Stimulated activated effector memory CD8-positive, alpha-beta T cell treated with anti-CD3 and anti-CD28 coated beads, Interleukin-12 subunit alpha, Interleukin-12 subunit beta, amount 100 ng/mL, for 72 hours (primary cell): ENCODE data around the gene NUTM2E.
"Not testable (repeated sequence)": the region's sequence is repeated elsewhere in the genome, so short reads cannot be mapped to it uniquely, and the experiment has no call there.

ENCODE experiments used
- ATAC-seq: fragments of 150-1000 bp; cut with Tn5 transposase; 2 replicates; pipeline ENCODE4 v1.10.0; 2021
- DNase-seq, 2 donors: peaks; one replicate each; pipeline ENCODE4 v3.0.0; 2021 to 2022; ENCODE audit warnings: low spot score in 2 of 2
- H3K27ac Mint-ChIP-seq: one replicate; pipeline ENCODE4 v1.8.0; 2022; ENCODE audit warnings: mild to moderate bottlenecking, mixed read lengths
- H3K36me3 Mint-ChIP-seq: one replicate; pipeline ENCODE4 v1.8.0; 2022; ENCODE audit warnings: mild to moderate bottlenecking, mixed read lengths
- H3K4me1 Mint-ChIP-seq: one replicate; pipeline ENCODE4 v1.8.0; 2022; ENCODE audit warnings: mixed read lengths
- H3K4me3 Mint-ChIP-seq: one replicate; pipeline ENCODE4 v1.8.0; 2022; ENCODE audit warnings: mild to moderate bottlenecking, mixed read lengths
- H3K9me3 Mint-ChIP-seq: one replicate; pipeline ENCODE4 v1.8.0; 2022; ENCODE audit warnings: mixed read lengths

NUTM2E gene, protein sequence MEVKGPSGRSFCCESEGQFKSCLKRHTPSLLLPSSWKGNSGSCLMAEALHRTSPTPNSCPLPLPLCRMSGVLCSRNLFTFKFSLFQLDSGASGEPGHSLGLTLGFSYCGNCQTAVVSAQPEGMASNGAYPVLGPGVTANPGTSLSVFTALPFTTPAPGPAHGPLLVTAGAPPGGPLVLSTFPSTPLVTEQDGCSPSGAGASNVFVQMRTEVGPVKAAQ (N-terminal part only)

DNA sequence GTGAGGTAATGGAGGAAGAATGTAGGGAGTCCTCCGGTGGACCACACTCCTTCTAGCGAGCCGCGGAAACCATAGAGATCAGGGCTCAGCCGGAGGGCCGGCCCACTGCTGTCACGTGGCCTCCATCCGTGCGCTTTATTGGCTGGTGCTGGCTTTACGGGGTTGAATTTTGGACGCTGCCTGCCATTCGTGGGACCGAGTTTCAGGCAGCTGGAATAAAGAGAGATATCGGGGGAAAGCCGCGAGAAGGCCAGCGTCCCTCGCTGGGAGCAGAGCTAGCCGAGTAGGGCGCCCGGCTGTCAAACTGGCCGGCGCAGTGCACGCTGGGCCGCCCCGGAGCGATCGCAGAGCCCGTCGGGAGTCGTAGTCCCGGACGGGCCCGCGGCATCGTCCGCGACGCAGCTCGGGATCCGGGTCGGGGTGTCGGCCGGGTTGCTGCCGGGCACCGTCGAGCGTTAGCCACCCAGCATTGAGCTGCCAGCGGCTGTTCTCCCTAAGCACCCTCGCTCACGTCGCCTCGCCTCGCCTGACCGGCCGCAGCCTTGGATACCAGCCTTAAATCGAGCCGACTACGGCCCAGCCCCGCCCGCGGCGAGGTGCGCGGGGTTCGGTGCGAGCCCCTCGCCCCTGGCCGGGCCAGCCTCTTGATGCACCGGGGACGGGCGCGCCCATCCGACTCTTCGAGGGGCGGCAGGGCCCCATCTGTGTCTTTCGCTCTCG is at the start of gene NUTM2E:
Gene NUTM2E, plus strand, starts transcription at position 244 of the 720 bp plus-strand sequence. CDS start 15,002 bp downstream, outside the sequence.
- Mint-ChIP-seq H3K4me1 (peaks cover 13% of the 10 kb centered on the region), H3K27ac (peak within 1 kb of the TSS; percentile 96), H3K4me3 (peak within 1 kb of the TSS; percentile 90), H3K36me3 (peaks cover 30% of the 10 kb centered on the region)
- ATAC-seq (peak; percentile 96), DNase-seq (peak; percentile 63 to 86)
- H3K9me3 Mint-ChIP-seq = not testable (repeated sequence)

DNA sequence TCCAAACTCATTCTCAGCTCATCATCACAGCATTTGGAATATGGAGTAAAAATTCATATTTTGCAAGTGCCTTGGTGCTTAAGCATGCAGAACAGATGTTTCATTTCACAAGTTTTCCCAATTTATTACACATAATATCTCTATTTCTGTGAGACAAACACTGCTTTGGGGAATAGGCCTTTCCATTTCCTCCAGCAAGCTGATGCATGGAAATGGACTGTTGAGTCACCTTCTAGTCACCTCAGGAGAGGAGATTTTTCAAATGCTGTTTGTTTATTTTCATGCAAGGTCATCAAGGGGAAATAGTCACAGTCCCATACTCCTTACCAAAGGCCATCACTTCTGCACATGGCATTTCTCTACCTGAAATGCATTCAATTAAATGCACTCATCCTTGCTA is 48.5 kb upstream of the NUTM2E start:
- not testable (repeated sequence) for H3K4me3 Mint-ChIP-seq, H3K27ac Mint-ChIP-seq, H3K4me1 Mint-ChIP-seq, H3K9me3 Mint-ChIP-seq, DNase-seq, ATAC-seq, H3K36me3 Mint-ChIP-seq

DNA sequence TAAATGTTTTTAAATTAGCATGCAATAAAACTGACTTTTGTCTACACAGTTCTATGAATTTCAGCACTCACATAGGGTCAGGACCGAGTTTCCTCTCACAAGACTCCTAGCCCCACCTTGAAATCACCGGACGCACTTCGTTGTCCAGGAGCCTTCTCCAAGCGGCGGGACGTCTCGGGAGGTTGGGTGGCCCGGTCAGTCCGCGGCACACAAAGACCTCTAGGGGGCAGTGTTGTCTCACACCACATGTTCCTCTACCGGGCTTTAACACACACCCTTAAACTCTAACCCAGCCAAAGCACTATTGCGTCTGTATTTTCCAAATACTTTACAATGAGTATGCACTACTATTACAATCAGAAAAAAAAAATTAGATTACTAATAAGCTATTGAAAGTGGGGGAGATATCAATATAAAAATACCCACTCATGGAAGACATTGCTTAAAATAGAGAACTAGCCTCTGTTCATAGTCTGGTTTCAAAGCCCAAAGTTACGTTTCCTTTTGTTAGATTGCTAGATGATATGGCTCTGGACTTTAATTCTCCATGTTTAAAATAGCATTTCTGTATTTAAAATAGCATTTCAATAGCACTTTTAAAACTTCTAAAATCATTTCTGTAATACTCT is 47.1 kb upstream of the NUTM2E start:
- not testable (repeated sequence) for H3K4me3 Mint-ChIP-seq, H3K36me3 Mint-ChIP-seq, H3K27ac Mint-ChIP-seq, H3K4me1 Mint-ChIP-seq, H3K9me3 Mint-ChIP-seq
- DNase-seq (peak; percentile 24 to 76), ATAC-seq (peak; percentile 88)

DNA sequence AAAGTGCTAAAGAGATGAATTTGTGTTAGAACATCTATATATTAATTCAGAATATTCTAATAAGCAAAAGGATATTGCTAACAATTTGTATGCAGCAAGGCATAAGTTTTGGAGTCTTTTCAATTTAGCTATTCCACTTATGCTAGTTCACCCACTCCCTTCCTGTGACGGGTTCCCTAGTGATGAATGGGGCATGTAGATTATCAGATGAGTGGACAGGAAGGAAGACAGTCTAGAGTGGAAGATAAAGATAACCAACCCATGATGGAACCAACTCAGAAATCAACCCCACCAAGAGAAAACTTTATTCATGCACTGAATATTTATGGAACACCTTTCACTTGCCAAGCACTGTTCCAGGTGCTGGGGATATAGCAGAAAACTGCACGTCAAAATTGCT is 46.5 kb upstream of the NUTM2E start:
- not testable (repeated sequence) for H3K27ac Mint-ChIP-seq, H3K9me3 Mint-ChIP-seq, ATAC-seq, H3K36me3 Mint-ChIP-seq, DNase-seq, H3K4me3 Mint-ChIP-seq, H3K4me1 Mint-ChIP-seq

DNA sequence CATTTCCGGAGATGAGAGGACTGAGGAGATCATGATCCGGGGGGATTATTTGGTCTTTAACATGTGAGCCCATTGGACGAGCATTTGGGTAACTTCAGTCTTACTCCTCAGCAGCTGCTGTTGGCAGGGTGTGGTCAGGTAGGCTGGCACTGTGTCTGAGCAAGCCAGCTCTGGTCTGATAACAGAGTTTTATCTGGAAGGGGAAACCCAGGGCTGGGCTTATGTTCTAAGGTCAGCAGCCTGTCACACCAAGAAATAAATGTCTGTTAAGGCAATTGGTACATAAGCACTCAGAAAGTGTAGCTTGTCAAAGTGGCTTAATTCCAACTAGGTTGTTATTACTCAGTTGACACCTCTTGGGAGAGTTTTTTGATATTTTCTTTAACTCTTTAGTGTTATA is 45.0 kb upstream of the NUTM2E start:
- not testable (repeated sequence) for H3K27ac Mint-ChIP-seq, H3K4me3 Mint-ChIP-seq, H3K36me3 Mint-ChIP-seq, H3K9me3 Mint-ChIP-seq, H3K4me1 Mint-ChIP-seq, ATAC-seq, DNase-seq

DNA sequence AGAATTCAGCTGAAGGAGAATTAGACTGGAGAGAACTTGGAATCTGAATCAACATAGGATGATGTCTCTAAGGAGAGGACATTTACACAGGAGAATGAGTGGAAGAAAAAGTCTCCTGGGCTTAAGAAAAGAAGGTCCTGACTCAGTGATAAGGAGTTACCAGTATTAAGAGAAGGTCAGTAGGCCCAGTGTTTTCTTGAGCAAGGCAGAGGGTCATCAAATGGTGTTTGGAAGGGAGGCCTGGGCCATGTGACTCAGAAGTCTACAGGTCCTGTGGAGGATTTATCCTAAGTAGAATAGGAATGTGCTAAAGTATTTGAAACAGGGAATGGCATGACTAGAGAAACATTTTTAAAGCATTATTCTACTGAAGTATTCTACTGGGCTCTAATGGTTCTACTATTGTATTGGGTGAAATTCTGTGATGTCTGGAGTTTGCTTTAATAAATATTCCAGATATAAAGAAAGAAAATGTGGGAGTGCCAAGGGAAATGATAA is 39.0 kb upstream of the NUTM2E start:
- not testable (repeated sequence) for H3K4me1 Mint-ChIP-seq, H3K9me3 Mint-ChIP-seq, H3K36me3 Mint-ChIP-seq, ATAC-seq, H3K4me3 Mint-ChIP-seq, DNase-seq, H3K27ac Mint-ChIP-seq

DNA sequence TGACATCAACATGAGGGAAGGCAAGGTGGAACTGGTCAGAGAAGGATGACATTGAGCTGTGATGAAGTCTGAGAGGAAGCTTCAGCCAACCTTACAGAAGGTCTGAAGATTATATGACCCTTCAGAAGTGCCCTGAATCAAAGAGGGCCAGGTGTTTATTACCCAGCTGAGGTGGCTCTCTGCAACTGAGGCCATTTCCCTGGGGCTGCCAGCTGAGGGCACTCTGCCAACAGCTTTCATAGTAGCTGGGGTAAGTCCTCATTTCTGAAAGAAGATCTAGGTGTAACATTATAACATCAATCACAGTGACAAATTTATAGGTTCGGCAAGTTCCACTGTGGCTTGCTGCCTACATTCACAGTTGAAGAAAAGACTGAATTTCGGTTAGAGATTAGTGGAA is 37.2 kb upstream of the NUTM2E start:
- H3K4me1 Mint-ChIP-seq, H3K27ac Mint-ChIP-seq, H3K4me3 Mint-ChIP-seq, H3K9me3 Mint-ChIP-seq, DNase-seq: not testable (repeated sequence)
- ATAC-seq = peak; percentile 51
- H3K36me3 Mint-ChIP-seq = peaks cover 13% of the 10 kb centered on the region

DNA sequence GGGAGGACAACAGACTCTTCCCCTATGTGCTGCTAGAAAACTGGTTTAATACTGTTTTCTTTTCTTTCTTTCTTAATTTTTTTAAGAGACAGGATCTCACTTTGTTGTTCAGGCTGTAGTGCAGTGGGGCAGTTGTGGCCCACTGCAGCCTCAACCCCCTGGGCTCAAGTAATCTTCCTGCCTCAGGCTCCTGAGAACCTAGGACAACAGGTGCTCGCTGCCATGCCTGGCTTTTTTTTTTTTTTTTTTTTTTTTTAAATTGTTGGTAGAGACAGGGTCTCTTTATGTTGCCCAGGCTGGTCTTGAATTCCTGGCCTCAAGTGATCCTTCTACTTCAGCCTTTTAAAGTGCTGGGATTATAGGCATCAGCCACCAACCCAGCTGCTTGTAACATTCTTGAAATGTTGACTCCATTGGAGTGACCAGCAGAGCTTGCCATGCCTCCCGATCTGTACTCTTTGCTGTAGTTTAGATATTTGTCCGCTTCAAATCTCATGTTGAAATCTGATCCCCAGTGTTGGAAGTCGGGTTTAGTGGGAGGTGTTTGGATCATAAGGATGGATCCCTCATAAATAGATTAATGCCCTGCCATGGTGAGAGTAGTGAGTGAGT is 34.5 kb upstream of the NUTM2E start:
- peaks cover 13% of the 10 kb centered on the region for H3K36me3 Mint-ChIP-seq
- not testable (repeated sequence) for H3K9me3 Mint-ChIP-seq, H3K27ac Mint-ChIP-seq, H3K4me1 Mint-ChIP-seq, H3K4me3 Mint-ChIP-seq, DNase-seq, ATAC-seq

DNA sequence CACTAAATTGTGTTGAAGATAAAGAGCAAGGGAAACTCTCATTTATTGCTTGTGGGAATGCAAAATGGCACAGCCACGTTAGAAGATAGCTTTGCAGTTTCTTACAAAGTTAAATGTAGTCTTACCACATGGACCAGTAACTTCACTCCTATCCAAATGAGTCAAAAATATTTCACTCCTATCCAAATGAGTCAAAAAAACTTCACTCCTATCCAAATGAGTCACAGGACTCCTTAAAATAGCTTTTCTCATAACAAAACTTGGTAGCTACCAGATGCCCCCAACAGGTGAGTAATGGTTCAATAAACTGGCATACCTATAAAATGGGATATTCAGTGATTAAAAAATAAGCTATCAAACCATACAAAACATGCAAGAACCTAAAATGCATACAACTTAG is 27.2 kb upstream of the NUTM2E start:
- not testable (repeated sequence) for H3K4me1 Mint-ChIP-seq, DNase-seq, H3K9me3 Mint-ChIP-seq
- ATAC-seq = peak; percentile 98
- Mint-ChIP-seq H3K27ac (peak overlapping the region; percentile 63), H3K4me3 (peak overlapping the region; percentile 21), H3K36me3 (peaks cover 27% of the 10 kb centered on the region)

DNA sequence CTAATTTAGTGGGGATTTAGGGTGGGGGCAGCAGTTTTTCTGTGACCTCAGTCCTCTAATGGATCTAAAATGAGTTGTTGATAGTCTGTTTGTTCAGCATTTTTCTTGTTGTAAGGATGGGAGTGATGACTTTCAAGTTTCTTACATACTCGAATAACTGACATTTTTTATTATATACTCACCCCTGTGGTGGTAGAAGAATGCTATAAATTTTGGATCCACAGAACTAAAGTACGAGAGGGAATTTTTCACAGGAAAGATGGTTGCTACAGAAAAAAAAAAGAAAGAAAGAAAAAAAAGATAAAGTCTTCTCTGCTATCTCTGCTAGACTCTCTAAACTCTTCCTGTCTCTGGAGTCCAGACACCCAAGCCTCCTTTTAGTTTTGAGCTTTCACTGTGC is 20.7 kb upstream of the NUTM2E start:
- not testable (repeated sequence) for ATAC-seq, H3K4me3 Mint-ChIP-seq, H3K27ac Mint-ChIP-seq, H3K9me3 Mint-ChIP-seq, DNase-seq, H3K4me1 Mint-ChIP-seq
- peaks cover 27% of the 10 kb centered on the region for H3K36me3 Mint-ChIP-seq

DNA sequence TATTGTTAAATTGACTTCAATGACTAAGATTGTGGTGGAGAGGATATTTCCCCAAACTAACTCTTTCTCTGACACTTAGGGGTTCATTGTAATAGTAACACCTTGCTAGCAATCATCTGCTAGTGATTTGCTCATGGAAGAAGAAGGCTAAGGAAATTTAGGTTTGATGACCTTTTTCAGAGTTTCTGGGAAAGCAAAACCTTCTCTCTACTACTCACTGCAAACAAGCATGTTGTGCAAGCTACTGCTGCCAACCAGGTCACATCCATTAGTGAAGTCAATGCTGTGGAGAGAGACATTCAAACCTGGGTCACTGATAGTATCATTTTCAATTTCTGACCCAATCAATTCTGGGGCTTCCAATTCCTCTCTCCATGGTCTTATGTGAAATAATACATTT is 14.6 kb upstream of the NUTM2E start:
- H3K4me1 Mint-ChIP-seq, H3K27ac Mint-ChIP-seq, H3K9me3 Mint-ChIP-seq, DNase-seq, H3K4me3 Mint-ChIP-seq: not testable (repeated sequence)
- ATAC-seq = peak; percentile 13
- H3K36me3 Mint-ChIP-seq = peaks cover 20% of the 10 kb centered on the region

DNA sequence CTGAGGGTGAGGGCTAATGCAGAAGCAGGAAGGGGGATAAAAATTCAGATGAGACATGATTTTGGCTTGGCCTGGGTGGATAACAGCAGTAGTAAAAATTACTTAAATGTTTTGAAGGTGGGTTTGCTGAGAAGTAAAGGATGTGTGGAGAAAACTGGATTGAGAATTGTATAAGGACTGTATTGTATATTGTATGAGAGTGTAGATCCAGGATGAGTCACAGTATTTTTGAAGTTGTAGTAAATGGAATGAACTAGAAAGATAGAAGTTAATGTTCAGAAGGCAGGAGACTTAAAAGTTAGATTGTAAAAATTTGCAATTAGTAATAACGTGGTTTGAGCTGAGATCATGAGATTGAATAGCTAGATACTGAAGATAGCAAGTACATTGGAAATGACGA is 10.2 kb upstream of the NUTM2E start:
- not testable (repeated sequence) for DNase-seq, H3K9me3 Mint-ChIP-seq, ATAC-seq, H3K4me3 Mint-ChIP-seq, H3K27ac Mint-ChIP-seq, H3K4me1 Mint-ChIP-seq
- H3K36me3 Mint-ChIP-seq = peaks cover 20% of the 10 kb centered on the region

DNA sequence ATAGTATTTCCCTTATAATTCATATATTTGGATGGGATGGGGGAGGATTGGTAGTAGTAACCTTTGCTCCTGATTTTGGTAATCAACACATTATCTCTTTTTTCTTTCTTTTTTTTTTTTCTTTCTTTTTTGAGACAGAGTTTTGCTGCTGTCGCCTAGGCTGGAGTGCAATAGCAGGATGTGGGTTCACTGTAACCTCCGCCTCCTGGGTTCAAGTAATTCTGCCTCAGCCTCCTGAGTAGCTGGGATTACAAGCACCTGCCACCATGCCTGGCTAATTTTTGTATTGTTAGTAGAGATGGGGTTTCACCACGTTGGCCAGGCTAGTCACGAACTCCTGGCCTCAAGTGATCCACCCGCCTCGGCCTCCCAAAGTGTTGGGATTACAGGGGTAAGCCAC is 3.2 kb upstream of the NUTM2E start:
- not testable (repeated sequence) for ATAC-seq, DNase-seq, H3K9me3 Mint-ChIP-seq
- H3K27ac Mint-ChIP-seq = peak overlapping the region; percentile 64
- H3K4me3 Mint-ChIP-seq = peak overlapping the region; percentile 90
- H3K4me1 Mint-ChIP-seq = peaks cover 13% of the 10 kb centered on the region
- peaks cover 30% of the 10 kb centered on the region for H3K36me3 Mint-ChIP-seq

DNA sequence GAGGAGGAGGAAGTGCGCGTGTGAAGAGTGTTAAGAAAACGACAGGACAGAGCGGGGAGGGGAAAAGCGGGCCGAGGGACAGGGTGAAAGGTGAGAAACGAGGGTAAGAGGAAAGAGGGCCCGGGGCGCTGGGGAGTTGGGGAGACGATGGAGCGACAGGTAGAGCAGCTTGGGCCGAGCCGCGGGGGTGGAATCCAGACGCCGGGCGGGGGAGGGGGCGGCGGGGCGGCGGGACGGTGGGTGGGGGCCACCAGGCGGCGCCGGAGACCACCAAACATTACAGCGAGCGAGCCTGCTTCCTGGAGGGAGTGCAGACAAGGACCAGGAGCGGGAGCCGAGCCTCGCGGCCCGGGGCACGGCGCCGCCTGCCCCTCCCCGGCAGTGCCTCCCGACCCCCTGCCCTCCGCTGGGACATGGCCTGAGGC is 940 bp upstream of the NUTM2E start:
- Mint-ChIP-seq H3K36me3 (peaks cover 30% of the 10 kb centered on the region), H3K4me1 (peaks cover 13% of the 10 kb centered on the region), H3K27ac (peak overlapping the region; percentile 96), H3K4me3 (peak overlapping the region; percentile 90)
- not testable (repeated sequence) for H3K9me3 Mint-ChIP-seq
- DNase-seq (peak in 1 of 2 donors; percentile 71), ATAC-seq (peak; percentile 9)

DNA sequence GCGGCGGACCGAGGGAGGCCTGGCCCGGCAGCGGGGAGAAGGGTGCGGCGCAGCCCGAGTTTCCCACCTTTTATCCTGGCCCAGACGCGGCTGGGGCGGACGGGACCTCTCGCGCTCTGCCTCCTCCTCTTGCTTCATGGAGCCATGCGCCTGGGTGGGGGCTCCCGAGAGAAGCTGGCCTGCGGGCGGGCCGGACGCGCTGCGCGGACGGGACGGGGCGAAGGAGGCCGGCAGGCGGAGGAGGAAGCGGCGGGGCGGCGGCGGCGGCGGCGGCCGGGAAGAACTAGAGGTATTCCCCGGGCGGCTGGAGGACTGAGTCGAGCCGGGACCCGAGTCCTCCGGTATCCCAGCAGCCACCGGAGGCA is 426 bp upstream of the NUTM2E start:
- H3K4me3 Mint-ChIP-seq = peak overlapping the region; percentile 90
- DNase-seq = peak; percentile 35 to 75
- H3K27ac Mint-ChIP-seq = peak overlapping the region; percentile 96
- peaks cover 30% of the 10 kb centered on the region for H3K36me3 Mint-ChIP-seq
- H3K9me3 Mint-ChIP-seq, ATAC-seq: not testable (repeated sequence)
- H3K4me1 Mint-ChIP-seq = peaks cover 13% of the 10 kb centered on the region
